ENCODE data around the gene MAEA. TPM values are rescaled to one million over a fixed set of nuclear protein-coding genes. Genes with fewer than 3 reads are reported as not detected.
A peak's percentile ranks its signal among the peaks of the same experiment; 100 is the strongest.

The MAEA gene
- total and polyA plus RNA-seq, 7 donors, result 26.7 to 41.6 (median 38.1) TPM

- Histone ChIP-seq H3K4me3 (no peak overlapping the region), H3K9me3 (no peaks in the 10 kb centered on the region), H3K27me3 (ENCODE audit: insufficient read depth in 3 of 3, low read length in 2 of 3) (no peaks in the 10 kb centered on the region), H3K4me1 (peaks cover 25% of the 10 kb centered on the region), H3K36me3 (ENCODE audit: insufficient read depth in 1 of 2, low read depth in 1 of 2) (peaks cover 0 to 25% of the 10 kb centered on the region in 2 donors), H3K27ac (peak overlapping the region; percentile 55)
- ATAC-seq (no peak), DNase-seq (peak in 1 of 2 donors; percentile 37)
- intact Hi-C loops (cut with DNase I), result loop anchor here (5.0 kb wide), 1 partner anchor 53 kb away; the partner anchor contains the start of gene UVSSA (in 2 of the 2)
- WGBS, 3 donors, result 80 to 90% (median 88%) methylated on average over 13 to 14 of the region's 14 CpGs
- TF ChIP-seq CTCF (IDR thresholded peaks at IDR 0.05), result no peak
Measured at GRCh38 chr4:1294424-1294823, 4.7 kb downstream of the MAEA start.

- DNase-seq (peak in 1 of 2 donors; percentile 50), ATAC-seq (no peak)
- Histone ChIP-seq H3K27me3 (ENCODE audit: insufficient read depth in 3 of 3, low read length in 2 of 3) (no peaks in the 10 kb centered on the region), H3K4me3 (no peak overlapping the region), H3K9me3 (no peaks in the 10 kb centered on the region), H3K27ac (no peak overlapping the region), H3K4me1 (peaks cover 25% of the 10 kb centered on the region), H3K36me3 (ENCODE audit: insufficient read depth in 1 of 2, low read depth in 1 of 2) (peaks cover 0 to 30% of the 10 kb centered on the region in 2 donors)
- no peak for TF ChIP-seq CTCF (IDR thresholded peaks at IDR 0.05)
- WGBS, 3 donors, result 39 to 44% (median 40%) methylated on average over 10 of the region's 10 CpGs
- intact Hi-C loops (cut with DNase I), result loop anchor here (5.0 kb wide), 1 partner anchor 52 kb away; the partner anchor contains the start of gene UVSSA (in 2 of the 2)
Measured at GRCh38 chr4:1294891-1295290, 5.2 kb downstream of the MAEA start.

- peaks cover 0 to 36% of the 10 kb centered on the region in 2 donors for H3K36me3 ChIP-seq (ENCODE audit: insufficient read depth in 1 of 2, low read depth in 1 of 2)
- H3K27ac ChIP-seq, result no peak overlapping the region
- no peak overlapping the region for H3K4me3 ChIP-seq
- no peaks in the 10 kb centered on the region for H3K9me3 ChIP-seq
- TF ChIP-seq CTCF (IDR thresholded peaks at IDR 0.05), result no peak
- intact Hi-C loops (cut with DNase I), result no loop called here
- H3K4me1 ChIP-seq, result peaks cover 28% of the 10 kb centered on the region
- no peaks in the 10 kb centered on the region for H3K27me3 ChIP-seq (ENCODE audit: insufficient read depth in 3 of 3, low read length in 2 of 3)
- DNase-seq, result peak in 1 of 2 donors; percentile 51
- 82 to 87% (median 82%) methylated on average over 21 to 24 of the region's 24 CpGs for WGBS, 3 donors
- ATAC-seq, result no peak
Measured at GRCh38 chr4:1295405-1296055, 5.8 kb downstream of the MAEA start.

GRCh38 chr4:1296324-1297022 lies 6.8 kb downstream of the MAEA start:
- intact Hi-C loops (cut with DNase I), result no loop called here
- no peak overlapping the region for H3K4me3 ChIP-seq
- H3K36me3 ChIP-seq (ENCODE audit: insufficient read depth in 1 of 2, low read depth in 1 of 2), result peaks cover 0 to 38% of the 10 kb centered on the region in 2 donors
- no peaks in the 10 kb centered on the region for H3K27me3 ChIP-seq (ENCODE audit: insufficient read depth in 3 of 3, low read length in 2 of 3)
- no peak for TF ChIP-seq CTCF (IDR thresholded peaks at IDR 0.05)
- no peak for ATAC-seq
- H3K27ac ChIP-seq, result no peak overlapping the region
- H3K4me1 ChIP-seq, result peaks cover 29% of the 10 kb centered on the region
- H3K9me3 ChIP-seq, result no peaks in the 10 kb centered on the region
- WGBS, 3 donors, result 82 to 88% (median 84%) methylated on average over 18 of the region's 18 CpGs
- peak in 1 of 2 donors; percentile 36 for DNase-seq

Measured in psoas muscle (tissue), 8 donors.